ENCODE measurements around the gene SPDEF. TPM values are rescaled to one million over a fixed set of nuclear protein-coding genes. Genes with fewer than 3 reads are reported as not detected.

The SPDEF gene
- total RNA-seq, 2 experiments from 2014 or later = 0.13 TPM; not detected in 1

DNA sequence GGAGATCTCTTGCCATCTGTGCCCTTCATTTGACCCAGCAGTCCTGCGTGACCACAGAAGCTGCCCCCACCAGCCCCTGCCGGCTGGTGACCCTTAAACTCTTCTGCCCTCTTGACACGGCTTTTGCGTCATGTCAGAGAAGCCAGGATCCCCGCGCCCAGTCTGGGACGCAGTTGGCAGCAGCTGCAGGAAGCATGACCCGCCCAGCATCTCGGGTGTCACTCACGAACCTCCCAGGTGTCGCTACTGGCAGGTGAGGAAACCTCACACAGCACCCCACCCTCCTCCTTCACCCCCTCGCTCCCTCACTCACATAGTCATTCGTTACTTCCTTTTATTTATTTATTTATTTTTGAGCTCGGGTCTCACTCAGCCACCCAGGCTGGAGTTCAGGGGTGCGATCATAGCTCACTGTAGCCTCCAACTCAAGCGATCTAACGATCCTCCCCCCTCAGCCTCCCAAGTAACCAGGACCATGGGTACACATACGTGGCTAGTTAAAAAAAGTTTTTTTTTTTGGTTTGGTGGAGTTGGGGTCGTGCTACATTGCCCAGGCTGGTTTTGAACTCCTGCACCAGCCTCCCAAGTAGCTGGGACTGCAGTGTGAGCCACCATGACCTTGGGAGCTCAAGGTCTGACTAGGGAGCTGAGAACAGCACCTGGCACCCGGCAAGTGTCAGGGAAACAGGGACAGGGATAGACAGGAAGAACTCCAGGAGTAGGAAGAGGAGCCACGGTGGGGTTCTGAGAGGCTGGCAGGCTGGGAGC lies 14.1 kb upstream of the SPDEF start:
- no peaks in the 10 kb centered on the region for H3K9me3 Mint-ChIP-seq (ENCODE audit: insufficient read depth)
- POLR2A ChIA-PET = no interaction called here

DNA sequence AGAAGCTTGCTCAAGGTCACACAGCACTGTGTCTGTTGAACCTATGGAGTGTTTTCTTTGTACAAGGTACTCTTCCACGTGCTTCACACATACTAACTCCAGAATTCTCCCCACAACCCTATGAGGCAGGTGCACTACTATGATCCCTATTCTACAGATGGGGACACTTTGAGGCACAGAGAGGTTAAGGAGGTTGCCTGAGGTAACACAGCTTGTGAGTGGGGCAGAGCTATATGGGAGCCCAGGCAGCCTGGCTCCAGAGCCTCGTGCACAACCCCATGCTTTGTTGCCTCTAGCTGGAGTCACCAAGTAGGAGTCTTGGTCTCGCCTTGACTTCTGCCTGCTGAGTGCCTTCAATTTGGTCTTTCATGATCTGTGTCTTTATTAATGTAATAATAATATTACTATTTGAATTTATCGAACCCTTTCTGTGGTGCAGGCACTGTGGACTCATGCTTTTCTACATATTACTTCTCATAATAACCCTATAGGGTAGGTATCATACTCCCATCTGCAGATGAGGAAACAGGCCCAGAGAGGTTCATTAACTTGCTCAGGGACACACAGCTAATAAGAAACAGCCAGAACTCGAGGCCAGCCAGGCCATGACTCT lies 13.3 kb upstream of the SPDEF start:
- Mint-ChIP-seq H3K9me3 (ENCODE audit: insufficient read depth) (no peaks in the 10 kb centered on the region), H3K4me1 (ENCODE audit: low read depth) (no peaks in the 10 kb centered on the region), H3K27ac (no peak overlapping the region), H3K27me3 (ENCODE audit: low read depth) (no peaks in the 10 kb centered on the region), H3K4me3 (no peak overlapping the region), H3K36me3 (ENCODE audit: low read depth) (no peaks in the 10 kb centered on the region)
- ChIA-PET CTCF (no interaction called here), POLR2A (no interaction called here)
- DNase-seq (no peak), ATAC-seq (no peak)

More for the DNA sequence above, 14.1 kb upstream of the SPDEF start:
- H3K4me3 Mint-ChIP-seq = no peak overlapping the region
- no peaks in the 10 kb centered on the region for H3K27me3 Mint-ChIP-seq (ENCODE audit: low read depth)
- CTCF ChIA-PET = interaction anchor here (1.4 kb wide), 1 partner anchor 10 kb away, joined by 4 read pairs; no protein-coding TSS in a partner anchor
- no peaks in the 10 kb centered on the region for H3K36me3 Mint-ChIP-seq (ENCODE audit: low read depth)
- H3K4me1 Mint-ChIP-seq (ENCODE audit: low read depth) = no peaks in the 10 kb centered on the region
- H3K27ac Mint-ChIP-seq = no peak overlapping the region
- DNase-seq (no peak), ATAC-seq (no peak)

DNA sequence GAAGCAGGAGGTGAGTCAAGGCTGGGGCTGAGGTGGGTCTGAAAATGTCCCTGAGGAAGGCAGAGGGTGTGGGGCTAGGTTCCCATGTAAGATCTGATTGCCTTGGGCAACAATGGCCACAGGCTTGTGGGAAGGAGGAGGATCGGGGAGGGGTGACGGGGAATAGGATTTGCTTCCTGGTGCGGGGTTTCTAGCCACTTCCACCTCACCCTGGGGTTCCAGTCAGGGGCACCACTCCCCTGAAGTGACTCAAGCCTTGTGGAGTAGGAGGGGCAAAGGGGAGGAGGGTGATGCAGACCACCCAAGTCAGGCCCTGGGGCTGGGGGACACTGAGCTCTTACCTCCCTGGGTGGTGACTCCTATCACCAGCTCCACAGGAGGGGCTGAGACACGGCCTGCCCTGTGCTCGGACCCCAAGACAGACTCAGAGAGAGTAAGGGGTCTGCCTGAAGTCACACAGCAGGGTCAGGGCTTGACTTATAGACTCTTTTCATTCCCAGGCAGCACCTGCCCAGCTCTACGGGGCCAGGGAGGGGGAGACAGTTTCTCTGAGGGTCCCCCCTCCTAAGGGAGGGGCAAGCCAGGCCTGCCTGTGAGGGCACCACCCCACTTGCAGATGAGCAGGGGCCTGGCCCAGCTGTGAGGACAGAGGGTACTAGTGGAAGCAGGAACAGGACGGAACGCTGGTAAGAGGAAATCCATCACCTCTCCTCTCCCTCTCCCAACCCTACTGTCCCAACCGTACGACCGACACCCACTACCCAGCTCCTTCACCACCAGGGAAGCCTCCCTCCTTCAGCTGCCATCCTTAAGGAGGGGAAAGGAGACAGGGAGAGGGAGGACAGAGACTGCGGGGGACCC lies 12.4 kb upstream of the SPDEF start:
- Mint-ChIP-seq H3K4me1 (ENCODE audit: low read depth) (no peaks in the 10 kb centered on the region), H3K9me3 (ENCODE audit: insufficient read depth) (no peaks in the 10 kb centered on the region), H3K36me3 (ENCODE audit: low read depth) (no peaks in the 10 kb centered on the region), H3K4me3 (no peak overlapping the region), H3K27me3 (ENCODE audit: low read depth) (no peaks in the 10 kb centered on the region), H3K27ac (no peak overlapping the region)
- no peak for DNase-seq
- ATAC-seq = no peak
- ChIA-PET POLR2A (no interaction called here), CTCF (interaction anchor here (0.6 kb wide), 1 partner anchor 11 kb away, joined by 3 read pairs; no protein-coding TSS in a partner anchor)

DNA sequence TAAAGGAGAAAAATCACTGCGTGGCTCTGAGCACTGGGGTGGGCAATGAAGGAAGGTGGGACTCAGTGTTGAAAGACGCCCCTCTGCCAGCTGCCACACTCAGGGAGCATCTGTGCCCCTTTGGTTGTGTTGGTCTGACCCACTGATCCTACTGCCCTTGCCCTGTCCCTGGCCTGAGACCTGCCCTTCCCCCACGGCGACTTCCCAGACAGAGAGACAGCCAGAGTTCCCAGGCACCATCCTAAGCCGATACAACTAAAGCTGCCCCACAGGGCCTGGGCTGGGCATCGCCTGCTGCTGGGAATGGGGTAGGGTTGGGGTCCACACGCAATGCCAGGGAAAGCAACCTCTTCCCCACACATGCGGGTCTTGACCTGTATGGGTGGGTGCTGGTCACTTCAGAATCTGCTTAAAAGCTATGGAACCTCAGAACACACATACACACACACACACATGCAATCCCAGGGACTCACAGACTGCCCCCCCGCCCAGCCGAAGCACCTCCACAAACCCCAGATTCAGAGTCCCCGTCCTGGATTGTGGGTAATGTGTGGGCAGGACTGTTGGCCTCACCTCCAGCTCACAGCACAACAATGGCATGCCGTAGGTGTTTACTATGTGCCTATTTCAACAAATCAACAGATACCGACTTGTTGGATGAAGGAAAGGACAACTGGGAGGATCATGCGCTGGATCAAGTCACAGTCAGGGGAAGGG lies 10.9 kb upstream of the SPDEF start:
- Mint-ChIP-seq H3K9me3 (ENCODE audit: insufficient read depth) (no peaks in the 10 kb centered on the region), H3K4me3 (no peak overlapping the region), H3K27ac (no peak overlapping the region), H3K27me3 (ENCODE audit: low read depth) (no peaks in the 10 kb centered on the region), H3K4me1 (ENCODE audit: low read depth) (no peaks in the 10 kb centered on the region), H3K36me3 (ENCODE audit: low read depth) (no peaks in the 10 kb centered on the region)
- DNase-seq (no peak), ATAC-seq (no peak)
- POLR2A ChIA-PET = no interaction called here
- CTCF ChIA-PET = interaction anchor here (1.5 kb wide), 1 partner anchor 107 kb away, joined by 4 read pairs; no protein-coding TSS in a partner anchor

DNA sequence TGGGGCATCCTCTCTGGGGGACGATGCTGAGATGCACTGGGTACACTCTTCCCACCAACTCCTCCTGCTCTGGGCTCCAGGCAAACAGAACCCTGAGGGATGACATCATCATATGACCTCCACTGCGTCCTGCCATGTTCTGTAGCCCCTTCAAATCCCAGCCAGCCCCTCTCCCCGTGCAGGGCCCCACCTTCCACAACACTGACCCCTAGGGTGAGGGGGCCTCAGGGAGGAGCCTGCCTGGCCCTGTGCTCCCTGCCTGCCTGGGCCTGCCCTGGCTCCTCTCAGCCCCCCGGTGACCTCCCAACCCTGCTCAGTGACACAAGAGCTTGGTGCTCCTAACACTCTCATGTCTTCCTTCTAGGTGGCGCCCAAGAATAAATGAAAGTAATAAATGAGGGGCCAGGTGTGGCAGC lies 9.6 kb upstream of the SPDEF start:
- no peak overlapping the region for H3K4me3 Mint-ChIP-seq
- CTCF ChIA-PET = no interaction called here
- H3K27ac Mint-ChIP-seq = no peak overlapping the region
- POLR2A ChIA-PET = no interaction called here
- no peaks in the 10 kb centered on the region for H3K9me3 Mint-ChIP-seq (ENCODE audit: insufficient read depth)
- no peaks in the 10 kb centered on the region for H3K4me1 Mint-ChIP-seq (ENCODE audit: low read depth)
- no peak for ATAC-seq
- no peaks in the 10 kb centered on the region for H3K36me3 Mint-ChIP-seq (ENCODE audit: low read depth)
- no peaks in the 10 kb centered on the region for H3K27me3 Mint-ChIP-seq (ENCODE audit: low read depth)
- no peak for DNase-seq

DNA sequence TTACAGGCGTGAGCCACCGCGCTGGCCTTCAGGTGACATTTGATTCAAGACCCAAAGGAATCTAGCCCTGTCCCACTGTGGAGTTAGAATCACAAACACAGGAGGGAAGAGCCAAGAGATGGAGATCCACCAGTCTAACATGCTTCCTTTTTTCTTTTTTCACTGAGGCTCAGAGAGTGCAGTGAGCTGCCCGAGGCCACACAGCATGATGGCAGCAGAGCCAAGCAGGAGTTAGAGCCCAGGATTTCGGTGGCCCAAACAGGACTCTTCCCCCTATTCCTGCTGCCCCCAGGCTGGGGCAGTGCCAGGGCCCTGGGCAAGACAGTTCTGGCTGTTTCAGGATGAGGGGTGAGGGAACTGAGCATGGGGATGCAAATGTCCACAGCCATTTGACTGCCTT lies 8.1 kb upstream of the SPDEF start:
- POLR2A ChIA-PET = no interaction called here
- Mint-ChIP-seq H3K4me3 (no peak overlapping the region), H3K27me3 (ENCODE audit: low read depth) (no peaks in the 10 kb centered on the region), H3K4me1 (ENCODE audit: low read depth) (no peaks in the 10 kb centered on the region), H3K9me3 (ENCODE audit: insufficient read depth) (no peaks in the 10 kb centered on the region), H3K36me3 (ENCODE audit: low read depth) (no peaks in the 10 kb centered on the region), H3K27ac (no peak overlapping the region)
- no peak for DNase-seq
- ATAC-seq = no peak
- CTCF ChIA-PET = no interaction called here

DNA sequence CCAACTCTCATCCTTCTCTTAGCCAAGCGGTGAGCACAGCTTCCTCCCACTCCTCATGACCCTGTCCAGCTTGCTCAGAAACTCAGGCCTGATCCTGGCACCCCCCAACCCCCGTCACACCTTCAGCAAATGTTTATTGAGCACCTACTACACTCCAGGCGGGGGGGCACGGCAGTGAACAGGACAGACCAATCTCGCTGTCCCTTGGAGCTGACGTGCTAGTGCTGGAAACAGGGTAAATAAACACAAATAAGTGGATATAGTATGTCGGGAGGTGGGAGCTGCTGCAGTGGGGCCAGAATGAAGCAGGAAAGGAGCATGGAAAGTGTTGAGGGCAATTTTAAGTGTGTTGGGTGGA lies 7.4 kb upstream of the SPDEF start:
- Mint-ChIP-seq H3K36me3 (ENCODE audit: low read depth) (no peaks in the 10 kb centered on the region), H3K4me3 (no peak overlapping the region), H3K27ac (no peak overlapping the region), H3K4me1 (ENCODE audit: low read depth) (no peaks in the 10 kb centered on the region), H3K9me3 (ENCODE audit: insufficient read depth) (no peaks in the 10 kb centered on the region), H3K27me3 (ENCODE audit: low read depth) (no peaks in the 10 kb centered on the region)
- ChIA-PET CTCF (no interaction called here), POLR2A (no interaction called here)
- no peak for ATAC-seq
- DNase-seq = no peak

DNA sequence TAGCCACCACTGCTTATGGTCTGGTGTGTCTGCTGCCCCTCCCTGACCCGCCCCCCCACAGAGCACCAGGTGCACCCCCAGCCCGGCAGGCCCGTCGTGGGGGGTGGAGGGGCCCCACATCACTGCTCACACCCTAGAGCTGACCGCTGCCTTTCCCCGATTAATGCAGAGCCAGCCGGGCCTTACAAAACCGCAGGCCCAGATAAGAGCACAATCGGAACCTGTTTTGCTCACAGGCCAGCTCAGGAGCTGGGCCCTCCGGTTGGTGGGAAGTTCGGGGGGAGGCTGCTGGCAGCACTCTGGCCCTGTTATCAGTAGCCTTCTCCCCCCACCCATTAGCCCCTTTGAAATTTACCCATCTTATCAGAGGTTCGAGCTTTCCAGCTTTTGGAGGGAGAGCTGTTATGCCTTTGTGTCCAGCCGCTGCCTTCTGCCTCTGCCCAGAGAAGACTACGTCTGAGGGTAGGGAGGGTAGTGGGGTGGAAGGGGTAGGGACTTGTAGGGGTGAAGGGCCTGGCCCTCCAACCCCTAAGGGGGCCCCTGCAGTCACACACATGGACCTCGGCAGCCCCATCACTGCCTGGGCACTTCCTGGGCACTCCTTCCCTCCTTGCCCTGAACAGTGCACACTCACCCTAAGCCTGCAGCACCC lies 6.9 kb upstream of the SPDEF start:
- H3K4me3 Mint-ChIP-seq = no peak overlapping the region
- ATAC-seq = no peak
- CTCF ChIA-PET = no interaction called here

DNA sequence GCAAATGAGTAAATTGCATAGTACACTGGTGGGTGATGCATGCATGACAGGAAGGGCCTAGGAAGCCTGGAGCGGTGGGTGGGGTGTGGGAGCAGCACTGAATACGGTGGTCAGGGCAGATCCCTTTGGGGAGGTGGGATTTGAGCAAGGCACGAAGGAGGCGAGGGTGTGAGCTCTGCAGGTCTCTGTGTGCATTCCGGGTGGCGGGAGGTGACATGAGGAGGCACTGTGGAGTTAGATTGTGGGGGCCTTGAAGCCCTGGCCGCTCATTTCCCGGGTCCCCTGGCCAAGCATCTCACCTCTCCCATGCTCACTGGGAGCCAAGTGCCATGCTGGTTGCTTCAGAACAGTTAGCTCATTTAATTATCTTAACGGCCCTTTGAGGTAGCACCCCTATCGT lies 6.2 kb upstream of the SPDEF start:
- POLR2A ChIA-PET = no interaction called here
- ATAC-seq (no peak), DNase-seq (no peak)
- Mint-ChIP-seq H3K4me3 (no peak overlapping the region), H3K27ac (no peak overlapping the region), H3K27me3 (ENCODE audit: low read depth) (no peaks in the 10 kb centered on the region), H3K4me1 (ENCODE audit: low read depth) (no peaks in the 10 kb centered on the region), H3K36me3 (ENCODE audit: low read depth) (no peaks in the 10 kb centered on the region), H3K9me3 (ENCODE audit: insufficient read depth) (no peaks in the 10 kb centered on the region)
- CTCF ChIA-PET = no interaction called here

More for the DNA sequence above, 6.9 kb upstream of the SPDEF start:
- Mint-ChIP-seq H3K36me3 (ENCODE audit: low read depth) (no peaks in the 10 kb centered on the region), H3K27ac (no peak overlapping the region), H3K27me3 (ENCODE audit: low read depth) (no peaks in the 10 kb centered on the region), H3K4me1 (ENCODE audit: low read depth) (no peaks in the 10 kb centered on the region), H3K9me3 (ENCODE audit: insufficient read depth) (no peaks in the 10 kb centered on the region)
- no peak for DNase-seq
- POLR2A ChIA-PET = no interaction called here

DNA sequence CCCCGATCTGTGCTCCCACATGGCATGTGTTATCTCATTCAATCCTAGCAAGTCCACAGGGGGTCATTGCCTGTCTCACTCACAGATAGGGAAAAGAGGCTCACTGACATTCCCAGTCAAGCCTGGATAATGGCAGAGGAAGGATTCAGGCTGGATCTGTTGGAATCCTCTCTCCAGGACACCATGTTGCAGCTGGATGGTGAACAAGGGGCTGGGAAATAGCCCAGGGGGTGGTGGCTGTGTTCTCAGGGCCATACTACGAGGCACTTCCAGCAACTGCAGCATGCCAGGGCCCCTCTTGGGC lies 5.0 kb upstream of the SPDEF start:
- DNase-seq = no peak
- Mint-ChIP-seq H3K4me1 (ENCODE audit: low read depth) (no peaks in the 10 kb centered on the region), H3K27me3 (ENCODE audit: low read depth) (no peaks in the 10 kb centered on the region), H3K9me3 (ENCODE audit: insufficient read depth) (no peaks in the 10 kb centered on the region), H3K27ac (no peak overlapping the region), H3K36me3 (ENCODE audit: low read depth) (no peaks in the 10 kb centered on the region), H3K4me3 (no peak overlapping the region)
- ChIA-PET POLR2A (no interaction called here), CTCF (no interaction called here)
- no peak for ATAC-seq

DNA sequence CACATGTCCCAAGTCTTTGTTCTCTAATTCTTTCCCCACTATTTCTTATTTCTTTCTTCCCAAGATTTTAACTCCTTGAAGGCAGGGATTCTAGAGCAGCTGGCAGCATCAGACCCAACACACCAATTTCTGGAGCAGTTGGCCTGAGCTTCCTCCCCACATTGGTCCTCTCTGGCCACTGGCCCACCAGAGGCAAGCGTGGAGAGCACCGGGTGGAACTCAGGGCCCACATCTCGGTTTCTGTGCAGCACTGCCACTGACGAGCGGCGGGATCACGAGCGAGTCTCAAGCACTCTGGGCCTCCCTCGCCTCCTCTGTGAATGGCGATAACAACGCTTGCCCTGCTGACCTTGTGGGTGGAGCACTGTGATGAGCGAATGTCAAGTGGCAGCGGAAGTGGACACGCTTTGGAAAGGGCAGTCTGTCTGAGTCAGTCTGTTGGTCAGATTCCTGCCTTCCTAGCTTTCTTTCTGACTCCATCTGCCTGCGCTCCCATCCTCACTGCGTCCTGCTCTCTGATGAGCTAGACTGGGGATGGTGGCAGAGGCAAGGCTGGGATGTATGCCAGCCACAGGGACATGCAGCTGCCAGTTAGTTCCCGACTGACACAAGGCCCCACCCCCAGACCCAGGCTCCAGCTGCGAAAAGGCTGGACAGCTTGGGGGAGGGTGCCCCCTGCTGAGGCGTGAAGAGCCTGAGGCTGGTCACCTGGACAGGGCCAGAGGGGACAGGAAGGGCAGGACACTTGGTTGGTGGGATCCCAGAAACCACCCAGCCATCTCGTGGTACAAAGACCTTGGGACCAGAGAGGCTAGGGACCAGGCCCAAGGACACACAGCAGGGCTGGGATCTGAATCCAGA lies 4.5 kb upstream of the SPDEF start:
- POLR2A ChIA-PET = interaction anchor here (0.5 kb wide), 1 partner anchor 165 kb away, joined by 3 read pairs; no protein-coding TSS in a partner anchor
- no peaks in the 10 kb centered on the region for H3K27me3 Mint-ChIP-seq (ENCODE audit: low read depth)
- H3K4me3 Mint-ChIP-seq = no peak overlapping the region
- H3K36me3 Mint-ChIP-seq (ENCODE audit: low read depth) = no peaks in the 10 kb centered on the region
- no peaks in the 10 kb centered on the region for H3K4me1 Mint-ChIP-seq (ENCODE audit: low read depth)
- ATAC-seq = no peak
- H3K9me3 Mint-ChIP-seq (ENCODE audit: insufficient read depth) = no peaks in the 10 kb centered on the region
- H3K27ac Mint-ChIP-seq = no peak overlapping the region
- CTCF ChIA-PET = interaction anchor here (1.3 kb wide), 1 partner anchor 101 kb away, joined by 4 read pairs; no protein-coding TSS in a partner anchor
- no peak for DNase-seq

Measured in activated CD8-positive, alpha-beta T cell treated with anti-CD3 and anti-CD28 coated beads, Interleukin-2, amount 10 ng/mL, durations not matched to agents 7 days and 5 days (primary cell).